ENCODE data around the gene DENND2C. TPM values are rescaled to one million over a fixed set of nuclear protein-coding genes. Genes with fewer than 3 reads are reported as not detected.

DENND2C gene
- total RNA-seq, 1 donor from 2014 or later: 3.2 TPM

DNA sequence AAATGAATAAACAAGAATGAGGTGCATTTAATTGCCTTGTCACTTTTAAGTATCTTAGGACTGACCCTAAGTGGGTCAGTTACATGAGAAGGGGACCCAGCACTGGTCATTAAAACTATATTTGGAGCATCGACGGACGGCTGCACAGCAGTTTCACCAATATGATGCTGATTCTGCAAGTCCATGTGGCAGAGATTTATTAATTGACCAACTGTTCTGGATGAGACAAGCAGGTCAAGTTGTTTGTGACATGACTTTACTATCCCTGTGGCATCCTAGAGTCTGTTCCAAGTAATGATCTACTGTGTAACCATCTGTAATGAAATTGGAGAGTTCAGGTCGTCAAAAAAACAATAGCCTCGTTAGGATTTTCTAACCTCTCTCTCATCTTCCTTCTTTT lies 16.0 kb upstream of the DENND2C start:
- Histone ChIP-seq H3K36me3 (ENCODE audit: insufficient read depth, low read length) (no peaks in the 10 kb centered on the region), H3K79me2 (ENCODE audit: insufficient read depth, low read length) (no peaks in the 10 kb centered on the region), H3K27ac (ENCODE audit: low read depth, low read length) (no peak overlapping the region), H3K9me3 (ENCODE audit: insufficient read depth, low read depth, low read length) (no peaks in the 10 kb centered on the region), H3K4me3 (ENCODE audit: insufficient read depth, low read depth, low read length) (no peak overlapping the region), H4K20me1 (ENCODE audit: insufficient read depth, low read length) (no peaks in the 10 kb centered on the region), H3K27me3 (ENCODE audit: insufficient read depth, low read length) (peaks cover 28% of the 10 kb centered on the region), H3K9ac (ENCODE audit: low read length) (no peak overlapping the region), H2AFZ (ENCODE audit: low read depth, low read length) (no peak overlapping the region), H3K4me2 (ENCODE audit: low read length) (no peak overlapping the region), H3K4me1 (ENCODE audit: insufficient read depth, low read length) (no peaks in the 10 kb centered on the region)
- FAIRE-seq (no peak), DNase-seq (ENCODE audit: low read depth) (no peak)
- Mint-ChIP-seq H3K4me1 (ENCODE audit: low read depth, unreplicated experiment) (no peaks in the 10 kb centered on the region), H3K27me3 (ENCODE audit: low read depth, unreplicated experiment) (peaks cover 42% of the 10 kb centered on the region), H3K9me3 (ENCODE audit: unreplicated experiment) (no peaks in the 10 kb centered on the region), H3K27ac (ENCODE audit: unreplicated experiment) (no peak overlapping the region), H3K36me3 (ENCODE audit: low read depth, unreplicated experiment) (no peaks in the 10 kb centered on the region), H3K4me3 (ENCODE audit: unreplicated experiment) (no peak overlapping the region)
- TF ChIP-seq CTCF (IDR thresholded peaks at IDR 0.05; ENCODE audit: insufficient read depth, low read depth, low read length) (no peak), EZH2 (IDR thresholded peaks at IDR 0.05; ENCODE audit: insufficient read depth, low read length) (no peak)

DNA sequence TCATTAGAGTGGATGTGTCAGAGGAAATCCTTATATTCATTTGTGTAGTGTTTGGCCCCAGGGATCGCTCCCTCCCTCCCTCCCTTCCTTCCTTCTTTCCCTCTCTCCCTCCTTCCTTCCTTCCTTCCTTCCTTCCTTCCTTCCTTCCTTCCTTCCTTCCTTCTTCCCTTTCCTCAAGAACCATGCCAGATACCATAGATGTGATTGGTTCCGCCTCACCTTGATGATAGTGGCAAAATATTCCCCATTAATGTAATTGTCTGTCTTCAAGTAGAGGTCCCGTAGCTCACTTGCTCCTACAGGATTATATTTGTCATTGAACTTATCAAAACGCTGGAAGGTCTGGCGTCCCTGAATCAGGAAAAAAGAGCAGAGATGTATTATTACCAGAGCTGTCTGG lies 7.8 kb upstream of the DENND2C start:
- TF ChIP-seq CTCF (IDR thresholded peaks at IDR 0.05; ENCODE audit: insufficient read depth, low read depth, low read length) (no peak), EZH2 (IDR thresholded peaks at IDR 0.05; ENCODE audit: insufficient read depth, low read length) (no peak)
- peaks cover 33% of the 10 kb centered on the region for H3K27me3 Mint-ChIP-seq (ENCODE audit: low read depth, unreplicated experiment)
- no peak for FAIRE-seq

GRCh38 chr1:114676115-114676514 lies 6.3 kb upstream of the DENND2C start:
- H3K4me2 ChIP-seq (ENCODE audit: low read length): no peak overlapping the region
- no peaks in the 10 kb centered on the region for H3K36me3 ChIP-seq (ENCODE audit: insufficient read depth, low read length)
- DNase-seq (ENCODE audit: low read depth) (no peak), FAIRE-seq (no peak)
- no peaks in the 10 kb centered on the region for H3K9me3 ChIP-seq (ENCODE audit: insufficient read depth, low read depth, low read length)
- no peaks in the 10 kb centered on the region for H4K20me1 ChIP-seq (ENCODE audit: insufficient read depth, low read length)
- H3K9me3 Mint-ChIP-seq (ENCODE audit: unreplicated experiment): no peaks in the 10 kb centered on the region
- H2AFZ ChIP-seq (ENCODE audit: low read depth, low read length): no peak overlapping the region
- no peaks in the 10 kb centered on the region for H3K79me2 ChIP-seq (ENCODE audit: insufficient read depth, low read length)
- H3K4me1 ChIP-seq (ENCODE audit: insufficient read depth, low read length): no peaks in the 10 kb centered on the region
- H3K9ac ChIP-seq (ENCODE audit: low read length): no peak overlapping the region
- H3K4me1 Mint-ChIP-seq (ENCODE audit: low read depth, unreplicated experiment): no peaks in the 10 kb centered on the region
- peaks cover 33% of the 10 kb centered on the region for H3K27me3 Mint-ChIP-seq (ENCODE audit: low read depth, unreplicated experiment)
- TF ChIP-seq CTCF (IDR thresholded peaks at IDR 0.05; ENCODE audit: insufficient read depth, low read depth, low read length): no peak
- no peak for TF ChIP-seq EZH2 (IDR thresholded peaks at IDR 0.05; ENCODE audit: insufficient read depth, low read length)
- no peak overlapping the region for H3K27ac ChIP-seq (ENCODE audit: low read depth, low read length)
- no peaks in the 10 kb centered on the region for H3K36me3 Mint-ChIP-seq (ENCODE audit: low read depth, unreplicated experiment)
- H3K27me3 ChIP-seq (ENCODE audit: insufficient read depth, low read length): peaks cover 24% of the 10 kb centered on the region
- no peak overlapping the region for H3K4me3 ChIP-seq (ENCODE audit: insufficient read depth, low read depth, low read length)
- H3K4me3 Mint-ChIP-seq (ENCODE audit: unreplicated experiment): no peak overlapping the region
- no peak overlapping the region for H3K27ac Mint-ChIP-seq (ENCODE audit: unreplicated experiment)

More for the DNA sequence above, 7.8 kb upstream of the DENND2C start:
- Histone ChIP-seq H3K9me3 (ENCODE audit: insufficient read depth, low read depth, low read length) (no peaks in the 10 kb centered on the region), H3K79me2 (ENCODE audit: insufficient read depth, low read length) (no peaks in the 10 kb centered on the region), H3K27ac (ENCODE audit: low read depth, low read length) (no peak overlapping the region), H4K20me1 (ENCODE audit: insufficient read depth, low read length) (no peaks in the 10 kb centered on the region), H3K4me1 (ENCODE audit: insufficient read depth, low read length) (no peaks in the 10 kb centered on the region), H3K9ac (ENCODE audit: low read length) (no peak overlapping the region), H3K36me3 (ENCODE audit: insufficient read depth, low read length) (no peaks in the 10 kb centered on the region), H3K4me3 (ENCODE audit: insufficient read depth, low read depth, low read length) (no peak overlapping the region), H3K4me2 (ENCODE audit: low read length) (no peak overlapping the region), H2AFZ (ENCODE audit: low read depth, low read length) (no peak overlapping the region), H3K27me3 (ENCODE audit: insufficient read depth, low read length) (peaks cover 24% of the 10 kb centered on the region)
- no peaks in the 10 kb centered on the region for H3K4me1 Mint-ChIP-seq (ENCODE audit: low read depth, unreplicated experiment)
- no peaks in the 10 kb centered on the region for H3K9me3 Mint-ChIP-seq (ENCODE audit: unreplicated experiment)
- H3K36me3 Mint-ChIP-seq (ENCODE audit: low read depth, unreplicated experiment): no peaks in the 10 kb centered on the region
- no peak overlapping the region for H3K27ac Mint-ChIP-seq (ENCODE audit: unreplicated experiment)
- DNase-seq (ENCODE audit: low read depth): no peak
- H3K4me3 Mint-ChIP-seq (ENCODE audit: unreplicated experiment): no peak overlapping the region
